ENCODE results near the gene ARSI. TPM values are rescaled to one million over a fixed set of nuclear protein-coding genes. Genes with fewer than 3 reads are reported as not detected.

ARSI gene
- total RNA-seq, 2 experiments from 2014 or later, result not detected

DNA sequence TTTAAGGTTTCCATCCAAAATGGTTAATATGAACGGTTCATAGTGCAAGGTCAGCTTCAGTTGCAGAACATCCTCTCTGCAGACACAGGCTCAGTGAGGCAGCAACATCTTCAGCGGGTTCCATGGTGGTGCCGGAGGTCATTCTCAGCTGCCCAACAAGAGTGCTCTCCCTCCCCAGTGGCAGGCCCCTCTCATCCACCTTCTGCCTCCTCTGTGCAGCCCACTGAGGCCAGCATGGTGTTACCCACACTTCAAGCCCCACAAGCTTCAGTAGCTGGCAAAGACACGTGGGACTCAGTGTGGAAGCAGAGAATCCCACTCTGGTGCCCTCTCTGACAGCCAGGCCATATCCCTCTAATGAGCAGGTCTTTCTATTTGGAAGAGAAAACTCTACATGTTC is 4.1 kb upstream of the ARSI start:
- H3K4me3 ChIP-seq (ENCODE audit: low read depth, low read length, poor library complexity, severe bottlenecking), result no peak overlapping the region
- DNase-seq (ENCODE audit: low spot score), result no peak
- H2AFZ ChIP-seq (ENCODE audit: low read length), result no peak overlapping the region
- no peak overlapping the region for H3K4me2 ChIP-seq (ENCODE audit: low read length)
- TF ChIP-seq EZH2phosphoT487 (IDR thresholded peaks at IDR 0.05; ENCODE audit: borderline replicate concordance, low read depth, low read length) (no peak), CTCF (conservative IDR thresholded peaks at IDR 0.05; ENCODE audit: low read length) (no peak)
- POLR2A ChIA-PET, result no interaction called here
- H3K4me1 ChIP-seq (ENCODE audit: insufficient read depth, low read length, poor library complexity, severe bottlenecking), result no peaks in the 10 kb centered on the region
- H3K36me3 ChIP-seq (ENCODE audit: insufficient read depth, low read length), result no peaks in the 10 kb centered on the region
- CTCF ChIA-PET (ENCODE audit: unreplicated experiment), result no interaction called here
- intact Hi-C loops (cut with micrococcal nuclease; ENCODE audit: unreplicated experiment), result no loop called here
- no TSS peak for BruUV-seq (replicated peaks)
- no peaks in the 10 kb centered on the region for H3K79me2 ChIP-seq (ENCODE audit: insufficient read depth, low read depth, low read length)
- no peaks in the 10 kb centered on the region for H3K9me3 ChIP-seq (ENCODE audit: low read length)
- no peak overlapping the region for H3K27ac ChIP-seq (ENCODE audit: low read depth, low read length, poor library complexity, severe bottlenecking)
- no peaks in the 10 kb centered on the region for H4K20me1 ChIP-seq (ENCODE audit: insufficient read depth, low read length)
- H3K9me2 ChIP-seq (ENCODE audit: insufficient read depth, low read length), result no peaks in the 10 kb centered on the region

DNA sequence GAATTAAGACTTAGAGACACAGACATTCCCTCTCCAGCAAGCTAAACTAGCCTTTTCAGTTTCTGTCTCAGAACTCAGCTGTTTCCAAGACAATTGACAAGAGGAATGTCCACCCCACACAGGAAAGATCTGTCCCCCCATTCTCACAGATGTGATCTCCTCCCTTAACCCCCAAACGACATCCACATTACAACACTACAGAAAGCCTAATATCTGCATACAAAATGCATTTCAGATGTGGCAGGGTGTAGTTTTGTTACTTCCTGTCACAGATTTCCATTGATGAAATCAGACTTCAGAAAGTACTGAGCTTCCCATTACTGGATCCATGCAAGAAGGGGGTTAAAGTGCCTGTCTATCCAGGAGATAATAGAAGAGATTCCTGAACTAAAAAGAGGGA is 2.9 kb upstream of the ARSI start:
- no TSS peak for BruUV-seq (replicated peaks)
- ChIA-PET CTCF (ENCODE audit: unreplicated experiment) (interaction anchor here (0.6 kb wide), 1 partner anchor 41 kb away, joined by 4 read pairs; no protein-coding TSS in a partner anchor), POLR2A (interaction anchor here (0.6 kb wide), 1 partner anchor 110 kb away, joined by 3 read pairs; no protein-coding TSS in a partner anchor)
- DNase-seq (ENCODE audit: low spot score), result no peak
- Histone ChIP-seq H4K20me1 (ENCODE audit: insufficient read depth, low read length) (no peaks in the 10 kb centered on the region), H2AFZ (ENCODE audit: low read length) (no peak overlapping the region), H3K27ac (ENCODE audit: low read depth, low read length, poor library complexity, severe bottlenecking) (no peak overlapping the region), H3K9me3 (ENCODE audit: low read length) (no peaks in the 10 kb centered on the region), H3K36me3 (ENCODE audit: insufficient read depth, low read length) (no peaks in the 10 kb centered on the region), H3K4me1 (ENCODE audit: insufficient read depth, low read length, poor library complexity, severe bottlenecking) (no peaks in the 10 kb centered on the region), H3K79me2 (ENCODE audit: insufficient read depth, low read depth, low read length) (no peaks in the 10 kb centered on the region), H3K4me2 (ENCODE audit: low read length) (no peak overlapping the region), H3K4me3 (ENCODE audit: low read depth, low read length, poor library complexity, severe bottlenecking) (no peak overlapping the region), H3K9me2 (ENCODE audit: insufficient read depth, low read length) (no peaks in the 10 kb centered on the region)
- intact Hi-C loops (cut with micrococcal nuclease; ENCODE audit: unreplicated experiment), result no loop called here
- no peak for TF ChIP-seq CTCF (conservative IDR thresholded peaks at IDR 0.05; ENCODE audit: low read length)
- no peak for TF ChIP-seq EZH2phosphoT487 (IDR thresholded peaks at IDR 0.05; ENCODE audit: borderline replicate concordance, low read depth, low read length)

DNA sequence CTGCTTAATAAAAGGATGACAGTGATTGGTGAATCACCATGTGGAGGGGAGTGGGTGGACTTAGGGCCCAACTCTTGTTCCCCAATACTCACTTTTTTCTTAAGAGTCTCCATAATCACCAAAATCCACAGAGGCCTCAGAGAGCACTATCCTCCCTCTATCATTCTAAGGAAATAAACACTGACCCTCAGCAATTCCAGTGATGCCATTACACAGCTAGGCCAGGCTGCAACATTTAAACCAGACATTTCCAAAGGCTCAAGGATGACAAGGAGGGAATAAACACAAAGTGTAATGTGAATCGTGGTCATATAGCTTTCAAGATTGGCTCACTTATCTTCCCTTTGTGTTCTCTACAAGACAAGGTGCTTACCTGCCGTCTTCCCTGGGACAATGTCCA is 2.4 kb upstream of the ARSI start:
- Histone ChIP-seq H3K4me1 (ENCODE audit: insufficient read depth, low read length, poor library complexity, severe bottlenecking) (no peaks in the 10 kb centered on the region), H3K4me3 (ENCODE audit: low read depth, low read length, poor library complexity, severe bottlenecking) (no peak overlapping the region), H3K9me3 (ENCODE audit: low read length) (no peaks in the 10 kb centered on the region), H3K79me2 (ENCODE audit: insufficient read depth, low read depth, low read length) (no peaks in the 10 kb centered on the region), H2AFZ (ENCODE audit: low read length) (no peak overlapping the region), H3K27ac (ENCODE audit: low read depth, low read length, poor library complexity, severe bottlenecking) (no peak overlapping the region), H4K20me1 (ENCODE audit: insufficient read depth, low read length) (no peaks in the 10 kb centered on the region), H3K4me2 (ENCODE audit: low read length) (no peak overlapping the region), H3K36me3 (ENCODE audit: insufficient read depth, low read length) (no peaks in the 10 kb centered on the region), H3K9me2 (ENCODE audit: insufficient read depth, low read length) (no peaks in the 10 kb centered on the region)
- intact Hi-C loops (cut with micrococcal nuclease; ENCODE audit: unreplicated experiment), result no loop called here
- BruUV-seq (replicated peaks), result no TSS peak
- ChIA-PET POLR2A (interaction anchor here (0.6 kb wide), 1 partner anchor 110 kb away, joined by 3 read pairs; no protein-coding TSS in a partner anchor), CTCF (ENCODE audit: unreplicated experiment) (interaction anchor here (0.6 kb wide), 1 partner anchor 41 kb away, joined by 4 read pairs; no protein-coding TSS in a partner anchor)
- no peak for DNase-seq (ENCODE audit: low spot score)
- TF ChIP-seq CTCF (conservative IDR thresholded peaks at IDR 0.05; ENCODE audit: low read length) (no peak), EZH2phosphoT487 (IDR thresholded peaks at IDR 0.05; ENCODE audit: borderline replicate concordance, low read depth, low read length) (no peak)

All from OCI-LY7 (cell line).